ENCODE measurements around the gene NRF1.
A peak's percentile ranks its signal among the peaks of the same experiment; 100 is the strongest.
"Not testable (repeated sequence)": the region's sequence is repeated elsewhere in the genome, so short reads cannot be mapped to it uniquely, and the experiment has no call there.

The NRF1 gene

GRCh38 chr7:129611246-129612111, at the start of gene NRF1:
TSS of gene NRF1 (plus strand) at chr7:129611720. CDS start at chr7:129657352, 45,632 bp downstream.
- peak; percentile 84 for DNase-seq (ENCODE audit: extremely low spot score)
- ChIA-PET CTCF (interaction anchor here (0.6 to 1.3 kb wide), 3 partner anchors 18 to 245 kb away, joined by 3 to 4 read pairs (median 3); no protein-coding TSS in a partner anchor), POLR2A (interaction anchor here (0.5 to 2.5 kb wide), 10 partner anchors 11 to 358 kb away, joined by 3 to 13 read pairs (median 4); no protein-coding TSS in a partner anchor)
- TF ChIP-seq PKNOX1 (IDR thresholded peaks at IDR 0.05) = no peak
- TF ChIP-seq ELF4 (IDR thresholded peaks at IDR 0.05) = peak; percentile 42; the same call in 1 of the 2 replicates
- 0 out of 2 replicates have a peak, but pooled peaks have one; percentile 27 for TF ChIP-seq LEF1 (IDR thresholded peaks at IDR 0.05; ENCODE audit: borderline replicate concordance)
- TF ChIP-seq NFRKB (IDR thresholded peaks at IDR 0.05) = 0 out of 2 replicates have a peak, but pooled peaks have one; percentile 64
- no peak for TF ChIP-seq FOXA1 (IDR thresholded peaks at IDR 0.05)
- TF ChIP-seq ARNT (IDR thresholded peaks at IDR 0.05) = peak; percentile 92

GRCh38 chr7:129566323-129566722, 45.2 kb upstream of the NRF1 start:
- CTCF ChIA-PET; POLR2A ChIA-PET; DNase-seq (ENCODE audit: extremely low spot score): not testable (repeated sequence)

- no peak for DNase-seq (ENCODE audit: extremely low spot score)
- ChIA-PET CTCF (interaction anchor here (0.6 kb wide), 1 partner anchor 74 kb away, joined by 3 read pairs; no protein-coding TSS in a partner anchor), POLR2A (no interaction called here)
- TF ChIP-seq SUZ12 (IDR thresholded peaks at IDR 0.05) (no peak), FOXK2 (IDR thresholded peaks at IDR 0.05) (no peak), HDGF (IDR thresholded peaks at IDR 0.05; ENCODE audit: borderline replicate concordance) (no peak), ARNT (IDR thresholded peaks at IDR 0.05) (no peak), TARDBP (IDR thresholded peaks at IDR 0.05) (no peak), NFRKB (IDR thresholded peaks at IDR 0.05) (no peak), ZNF384 (IDR thresholded peaks at IDR 0.05) (no peak), FOXM1 (IDR thresholded peaks at IDR 0.05; ENCODE audit: borderline replicate concordance) (no peak), BHLHE40 (IDR thresholded peaks at IDR 0.05; ENCODE audit: borderline replicate concordance) (no peak), ELF4 (IDR thresholded peaks at IDR 0.05) (no peak), LEF1 (IDR thresholded peaks at IDR 0.05; ENCODE audit: borderline replicate concordance) (no peak), SP1 (IDR thresholded peaks at IDR 0.05) (no peak), L3MBTL2 (conservative IDR thresholded peaks at IDR 0.05) (no peak), PKNOX1 (IDR thresholded peaks at IDR 0.05) (no peak)
These were observed 44.1 kb upstream of the NRF1 start for GRCh38 chr7:129567377-129567776.

- POLR2A ChIA-PET = no interaction called here
- CTCF ChIA-PET = no interaction called here
- DNase-seq (ENCODE audit: extremely low spot score) = no peak
- TF ChIP-seq SUZ12 (IDR thresholded peaks at IDR 0.05) (no peak), ELF4 (IDR thresholded peaks at IDR 0.05) (no peak), LEF1 (IDR thresholded peaks at IDR 0.05; ENCODE audit: borderline replicate concordance) (no peak), TARDBP (IDR thresholded peaks at IDR 0.05) (no peak), ARNT (IDR thresholded peaks at IDR 0.05) (no peak), FOXK2 (IDR thresholded peaks at IDR 0.05) (no peak), FOXM1 (IDR thresholded peaks at IDR 0.05; ENCODE audit: borderline replicate concordance) (no peak), NFRKB (IDR thresholded peaks at IDR 0.05) (no peak), SP1 (IDR thresholded peaks at IDR 0.05) (no peak), CTBP1 (IDR thresholded peaks at IDR 0.05; ENCODE audit: borderline replicate concordance) (no peak)
These were observed 43.3 kb upstream of the NRF1 start for GRCh38 chr7:129568240-129568639.

GRCh38 chr7:129569326-129569725, 42.2 kb upstream of the NRF1 start:
- no peak for DNase-seq (ENCODE audit: extremely low spot score)
- CTCF ChIA-PET = no interaction called here
- TF ChIP-seq HDGF (IDR thresholded peaks at IDR 0.05; ENCODE audit: borderline replicate concordance) (no peak), L3MBTL2 (conservative IDR thresholded peaks at IDR 0.05) (no peak), TARDBP (IDR thresholded peaks at IDR 0.05) (no peak), CTBP1 (IDR thresholded peaks at IDR 0.05; ENCODE audit: borderline replicate concordance) (no peak), ELF4 (IDR thresholded peaks at IDR 0.05) (no peak), ZNF384 (IDR thresholded peaks at IDR 0.05) (no peak), ARNT (IDR thresholded peaks at IDR 0.05) (no peak), SP1 (IDR thresholded peaks at IDR 0.05) (no peak), NFRKB (IDR thresholded peaks at IDR 0.05) (no peak), SUZ12 (IDR thresholded peaks at IDR 0.05) (no peak)
- POLR2A ChIA-PET = no interaction called here

- no peak for TF ChIP-seq SP1 (IDR thresholded peaks at IDR 0.05)
- no peak for TF ChIP-seq PKNOX1 (IDR thresholded peaks at IDR 0.05)
- TF ChIP-seq SUZ12 (IDR thresholded peaks at IDR 0.05) = no peak
- TF ChIP-seq TARDBP (IDR thresholded peaks at IDR 0.05) = no peak
- TF ChIP-seq CTBP1 (IDR thresholded peaks at IDR 0.05; ENCODE audit: borderline replicate concordance) = no peak
- TF ChIP-seq FOXA1 (IDR thresholded peaks at IDR 0.05) = no peak
- no peak for TF ChIP-seq LEF1 (IDR thresholded peaks at IDR 0.05; ENCODE audit: borderline replicate concordance)
- TF ChIP-seq ELF4 (IDR thresholded peaks at IDR 0.05) = no peak
- no peak for TF ChIP-seq FOXK2 (IDR thresholded peaks at IDR 0.05)
- no peak for TF ChIP-seq BHLHE40 (IDR thresholded peaks at IDR 0.05; ENCODE audit: borderline replicate concordance)
- TF ChIP-seq ARNT (IDR thresholded peaks at IDR 0.05) = no peak
- no peak for TF ChIP-seq L3MBTL2 (conservative IDR thresholded peaks at IDR 0.05)
- TF ChIP-seq FOXM1 (IDR thresholded peaks at IDR 0.05; ENCODE audit: borderline replicate concordance) = no peak
- TF ChIP-seq ZNF384 (IDR thresholded peaks at IDR 0.05) = no peak
- TF ChIP-seq NFRKB (IDR thresholded peaks at IDR 0.05) = no peak
- no peak for TF ChIP-seq HDGF (IDR thresholded peaks at IDR 0.05; ENCODE audit: borderline replicate concordance)
These were observed 41.7 kb upstream of the NRF1 start for GRCh38 chr7:129569811-129570215.

More at GRCh38 chr7:129569811-129570215, 41.7 kb upstream of the NRF1 start:
- no peak for DNase-seq (ENCODE audit: extremely low spot score)
- ChIA-PET CTCF (no interaction called here), POLR2A (no interaction called here)

Measured in HEK293T (cell line).